GM12878 (cell line): ENCODE results near the gene ZSCAN10.

Experiments used
- EGR1 ChIP-seq, 2 experiments: IDR thresholded peaks; 1 replicate in 1 of 2; 2 replicates in 1 of 2; pipeline ENCODE4 v1.6.1; 2011 to 2012; ENCODE audit warnings: low read depth in 2 of 2, low read length in 2 of 2, borderline replicate concordance in 1 of 2, mild to moderate bottlenecking in 1 of 2, moderate library complexity in 1 of 2
- EP300 ChIP-seq, 2 experiments: fragments of 150-350 bp in 1 of 2; IDR thresholded peaks; 2 replicates each; pipeline ENCODE4 v1.6.1; 2011 to 2012; ENCODE audit warnings: low read depth in 2 of 2, low read length in 2 of 2, borderline replicate concordance in 1 of 2, improper control_type of control experiment in 1 of 2, inconsistent platforms in 1 of 2; ENCODE audit not compliant: control insufficient read depth in 1 of 2
- GATAD2B ChIP-seq: fragments of 450-650 bp; conservative IDR thresholded peaks from 2 replicates; pipeline ENCODE4 v1.6.1; 2017; ENCODE audit warnings: low read depth, mild to moderate bottlenecking, moderate library complexity
- POLR2AphosphoS2 ChIP-seq: IDR thresholded peaks from 2 replicates; pipeline ENCODE4 v1.6.1; 2011; ENCODE audit warnings: low read depth, mild to moderate bottlenecking, low read length, improper control_type of control experiment, moderate library complexity
- POU2F2 ChIP-seq: IDR thresholded peaks from 3 replicates; pipeline ENCODE4 v1.6.1; 2011; ENCODE audit warnings: low read depth, mild to moderate bottlenecking, low read length, borderline replicate concordance
- RCOR1 ChIP-seq: conservative IDR thresholded peaks from 2 replicates; pipeline ENCODE4 v1.6.1; 2012; ENCODE audit warnings: low read depth, low read length, improper control_type of control experiment
- TAF1 ChIP-seq: IDR thresholded peaks from 2 replicates; pipeline ENCODE4 v1.6.1; 2011; ENCODE audit warnings: mild to moderate bottlenecking, low read depth, low read length, borderline replicate concordance
- TF ChIP-seq, protein P1 (sequence below), 3 experiments: IDR thresholded peaks in 2 of 3; conservative IDR thresholded peaks in 1 of 3; 2 replicates each; pipeline ENCODE4 v1.5.1; 2011; ENCODE audit warnings: low read depth in 3 of 3, low read length in 3 of 3, mild to moderate bottlenecking in 3 of 3, control low read depth in 2 of 3, moderate library complexity in 2 of 3, inconsistent platforms in 1 of 3, mixed read lengths in 1 of 3; ENCODE audit not compliant: control insufficient read depth in 2 of 3, insufficient read depth in 1 of 3; ENCODE audit errors: extremely low read depth in 1 of 3

DNA sequence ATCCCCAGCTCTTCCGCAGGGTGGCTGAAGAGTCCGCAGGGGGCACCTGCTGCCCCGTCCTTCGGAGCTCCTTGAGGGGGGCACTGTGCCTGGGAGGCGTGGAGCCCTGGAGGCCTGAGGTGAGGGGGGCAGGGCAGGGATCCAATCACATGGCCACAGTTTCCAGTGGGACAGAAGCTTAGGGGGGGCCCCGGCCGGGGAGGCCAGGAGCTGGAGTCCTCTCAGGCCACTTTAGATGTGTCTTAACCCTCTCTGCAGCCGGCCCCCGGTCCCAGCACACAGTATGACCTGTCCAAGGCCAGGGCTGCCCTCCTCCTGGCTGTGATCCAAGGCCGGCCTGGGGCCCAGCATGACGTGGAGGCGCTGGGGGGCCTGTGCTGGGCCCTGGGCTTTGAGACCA lies 46.6 kb upstream of the ZSCAN10 start:
- no peak for TF ChIP-seq EGR1 (IDR thresholded peaks at IDR 0.05; ENCODE audit: borderline replicate concordance in 1 of 2, low read depth in 2 of 2, low read length in 2 of 2)
- TF ChIP-seq POU2F2 = no peak
- no peak for TF ChIP-seq EP300 (IDR thresholded peaks at IDR 0.05; ENCODE audit: borderline replicate concordance in 1 of 2, control insufficient read depth in 1 of 2, low read depth in 2 of 2, low read length in 2 of 2)
- TF ChIP-seq RCOR1 = no peak
- TF ChIP-seq, protein P1, sequence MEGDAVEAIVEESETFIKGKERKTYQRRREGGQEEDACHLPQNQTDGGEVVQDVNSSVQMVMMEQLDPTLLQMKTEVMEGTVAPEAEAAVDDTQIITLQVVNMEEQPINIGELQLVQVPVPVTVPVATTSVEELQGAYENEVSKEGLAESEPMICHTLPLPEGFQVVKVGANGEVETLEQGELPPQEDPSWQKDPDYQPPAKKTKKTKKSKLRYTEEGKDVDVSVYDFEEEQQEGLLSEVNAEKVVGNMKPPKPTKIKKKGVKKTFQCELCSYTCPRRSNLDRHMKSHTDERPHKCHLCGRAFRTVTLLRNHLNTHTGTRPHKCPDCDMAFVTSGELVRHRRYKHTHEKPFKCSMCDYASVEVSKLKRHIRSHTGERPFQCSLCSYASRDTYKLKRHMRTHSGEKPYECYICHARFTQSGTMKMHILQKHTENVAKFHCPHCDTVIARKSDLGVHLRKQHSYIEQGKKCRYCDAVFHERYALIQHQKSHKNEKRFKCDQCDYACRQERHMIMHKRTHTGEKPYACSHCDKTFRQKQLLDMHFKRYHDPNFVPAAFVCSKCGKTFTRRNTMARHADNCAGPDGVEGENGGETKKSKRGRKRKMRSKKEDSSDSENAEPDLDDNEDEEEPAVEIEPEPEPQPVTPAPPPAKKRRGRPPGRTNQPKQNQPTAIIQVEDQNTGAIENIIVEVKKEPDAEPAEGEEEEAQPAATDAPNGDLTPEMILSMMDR (IDR thresholded peaks at IDR 0.05 in 2 of 3, conservative IDR thresholded peaks at IDR 0.05 in 1 of 3; ENCODE audit: control insufficient read depth in 2 of 3, extremely low read depth in 1 of 3, insufficient read depth in 1 of 3, low read depth in 3 of 3, low read length in 3 of 3) = no peak
- no peak for TF ChIP-seq TAF1
- no peak for TF ChIP-seq GATAD2B
- no peak for TF ChIP-seq POLR2AphosphoS2
